Fibroblast of lung (primary cell): ENCODE data around the gene LPCAT1. TPM values are rescaled to one million over a fixed set of nuclear protein-coding genes. Genes with fewer than 3 reads are reported as not detected.

Experiments
- DNase-seq, 2 donors: peaks; one replicate each; pipeline versions ENCODE4 v3.0.0 to v3.0.0-alpha.2; 2010; ENCODE audit warnings: low read depth in 2 of 2
- H2AFZ ChIP-seq: 2 replicates; pipeline ENCODE4 v1.5.1; 2012; ENCODE audit warnings: low read length, control low read depth, inconsistent platforms
- H3K27ac ChIP-seq: 2 replicates; pipeline ENCODE4 v1.5.1; 2011; ENCODE audit warnings: low read length, control low read depth; ENCODE audit not compliant: insufficient read depth
- H3K27me3 ChIP-seq: 2 replicates; pipeline ENCODE4 v1.5.1; 2011; ENCODE audit warnings: mild to moderate bottlenecking, low read length; ENCODE audit not compliant: control insufficient read depth, insufficient read depth
- H3K36me3 ChIP-seq: 2 replicates; pipeline ENCODE4 v1.5.1; 2011; ENCODE audit warnings: low read length; ENCODE audit not compliant: control insufficient read depth, insufficient read depth
- H3K4me1 ChIP-seq: 2 replicates; pipeline ENCODE4 v1.5.1; 2011; ENCODE audit warnings: low read length; ENCODE audit not compliant: control insufficient read depth, insufficient read depth; ENCODE audit errors: extremely low read depth
- H3K4me2 ChIP-seq: 2 replicates; pipeline ENCODE4 v1.5.1; 2011; ENCODE audit warnings: low read length, control low read depth; ENCODE audit not compliant: insufficient read depth; ENCODE audit errors: extremely low read depth
- H3K4me3 ChIP-seq, 4 experiments: fragments of 200-600 bp in 1 of 4; sonication (generic) in 1 of 4; replicated peaks in 1 of 4; 2 replicates each; pipeline ENCODE4 v1.5.1; 2011 to 2016; ENCODE audit warnings: low read length in 4 of 4, low read depth in 3 of 4, mild to moderate bottlenecking in 3 of 4, control low read depth in 2 of 4, inconsistent platforms in 1 of 4, mixed read lengths in 1 of 4; ENCODE audit not compliant: insufficient read depth in 1 of 4; ENCODE audit errors: control extremely low read depth in 1 of 4
- H3K79me2 ChIP-seq: 2 replicates; pipeline ENCODE4 v1.5.1; 2012; ENCODE audit warnings: mild to moderate bottlenecking, low read length, inconsistent platforms; ENCODE audit not compliant: control insufficient read depth, insufficient read depth
- H3K9ac ChIP-seq: 2 replicates; pipeline ENCODE4 v1.5.1; 2011; ENCODE audit warnings: mild to moderate bottlenecking, low read length, control low read depth; ENCODE audit not compliant: insufficient read depth
- H3K9me3 ChIP-seq: 2 replicates; pipeline ENCODE4 v1.5.1; 2012; ENCODE audit warnings: low read depth, low read length; ENCODE audit not compliant: control insufficient read depth, insufficient read depth
- H4K20me1 ChIP-seq: 2 replicates; pipeline ENCODE4 v1.5.1; 2011; ENCODE audit warnings: low read length; ENCODE audit not compliant: control insufficient read depth, insufficient read depth; ENCODE audit errors: extremely low read depth
- CTCF ChIP-seq, 2 donors: IDR thresholded peaks in 1 of 2; conservative IDR thresholded peaks in 1 of 2; 1 replicate in 1 of 2; 2 replicates in 1 of 2; pipeline ENCODE4 v1.5.1; 2011 to 2012; ENCODE audit warnings: low read length in 2 of 2, control low read depth in 1 of 2, inconsistent platforms in 1 of 2, low read depth in 1 of 2, mild to moderate bottlenecking in 1 of 2
- EZH2 ChIP-seq: IDR thresholded peaks from 2 replicates; pipeline ENCODE4 v1.5.1; 2012; ENCODE audit warnings: low read length, control low read depth, mild to moderate bottlenecking; ENCODE audit errors: missing control alignments
- polyA plus RNA-seq, 2 donors: library from polyadenylated mRNA; depleted of rRNA in 1 of 2; stranded (reverse) in 1 of 2; unstranded in 1 of 2; fragments of >200 nt; gene quantifications; 2 replicates each; pipeline ENCODE4 v1.2.1, GENCODE V29; 2011 to 2012; ENCODE audit warnings: missing spikeins in 1 of 2
- total RNA-seq: library from RNA; depleted of rRNA; stranded (reverse); fragments of >200 nt; gene quantifications from 2 replicates; pipeline ENCODE4 v1.2.1, GENCODE V29; 2014

LPCAT1 gene
- total and polyA plus RNA-seq, 2 donors (not counting 1 experiment from before 2014, with no cell fraction given): 50.8 to 65.2 TPM

DNA sequence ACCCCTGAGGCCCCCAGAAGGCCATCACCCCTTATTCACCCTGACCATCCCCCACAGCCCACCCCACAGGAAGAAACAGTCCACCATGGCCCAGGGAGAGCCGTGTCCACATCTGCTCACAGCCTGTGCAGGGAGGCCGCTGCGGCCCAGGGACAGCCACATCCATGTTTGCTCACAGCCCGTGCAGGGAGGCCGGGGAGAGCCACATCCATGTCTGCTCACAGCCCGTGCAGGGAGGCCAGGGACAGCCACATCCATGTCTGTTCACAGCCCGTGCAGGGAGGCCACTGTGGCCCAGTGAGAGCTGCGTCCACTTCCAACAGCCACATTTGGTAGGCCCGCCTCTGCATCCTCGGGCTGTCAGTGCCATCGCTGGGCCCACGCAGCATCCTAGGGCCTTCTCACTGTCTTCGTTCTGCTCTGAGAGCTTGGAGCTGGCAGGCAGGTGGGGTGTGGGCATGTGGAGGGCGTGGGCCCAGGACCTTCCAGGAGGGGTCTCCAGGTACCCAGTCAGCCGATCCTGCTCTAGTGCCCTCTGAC lies 38.1 kb downstream of the LPCAT1 start:
- Histone ChIP-seq H3K4me3 (no peak overlapping the region), H3K9ac (no peak overlapping the region), H3K79me2 (no peaks in the 10 kb centered on the region), H3K36me3 (peaks cover 26% of the 10 kb centered on the region), H2AFZ (no peak overlapping the region), H4K20me1 (no peaks in the 10 kb centered on the region), H3K27ac (no peak overlapping the region), H3K4me2 (no peak overlapping the region), H3K9me3 (no peaks in the 10 kb centered on the region), H3K27me3 (no peaks in the 10 kb centered on the region), H3K4me1 (peaks cover 13% of the 10 kb centered on the region)
- TF ChIP-seq CTCF (conservative IDR thresholded peaks at IDR 0.05 in 1 of 2, IDR thresholded peaks at IDR 0.05 in 1 of 2; ENCODE audit: low read depth in 1 of 2, low read length in 2 of 2) (no peak), EZH2 (no peak)
- no peak for DNase-seq

DNA sequence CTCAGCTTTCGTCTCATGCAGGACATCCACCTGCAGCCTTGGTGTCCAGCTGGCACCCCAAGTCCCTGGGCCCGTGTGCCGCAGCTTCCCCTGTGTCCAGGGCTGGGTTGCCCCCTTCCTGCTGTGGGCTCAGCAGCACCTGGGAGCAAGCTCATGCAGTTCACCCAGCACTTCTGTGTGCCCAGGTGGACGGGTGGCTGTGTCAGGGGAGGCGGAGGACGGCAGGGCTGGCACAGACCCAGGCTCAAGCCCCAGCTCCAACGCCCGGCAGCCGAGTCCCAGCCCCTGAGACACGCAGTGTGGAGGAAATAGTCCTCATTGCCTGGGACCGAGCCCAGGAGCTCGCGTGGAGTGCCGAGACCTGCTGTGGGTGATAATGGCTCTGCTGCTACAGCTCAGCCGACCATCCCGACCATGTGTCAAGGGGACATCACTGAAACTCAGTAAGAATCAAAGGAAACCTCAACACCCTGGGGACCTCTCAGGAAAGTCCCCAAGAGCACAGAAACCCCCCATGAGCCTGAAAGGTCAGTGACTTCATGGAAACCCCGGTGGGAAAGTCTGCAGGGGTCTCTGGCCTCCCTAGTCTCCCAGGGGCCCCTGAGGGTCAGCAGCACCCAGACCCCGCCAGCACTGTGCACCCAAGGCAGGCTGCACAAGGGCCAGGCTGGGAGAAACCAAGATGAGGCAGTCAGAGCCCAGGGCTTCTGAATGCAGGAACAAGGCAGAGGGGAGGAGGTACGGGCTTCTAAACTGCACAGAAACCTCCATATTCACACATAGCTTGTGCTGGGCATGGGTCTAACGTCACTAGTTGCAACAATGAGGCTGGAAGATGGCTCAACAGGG lies 38.8 kb downstream of the LPCAT1 start:
- Histone ChIP-seq H3K79me2 (no peaks in the 10 kb centered on the region), H3K4me2 (no peak overlapping the region), H2AFZ (no peak overlapping the region), H4K20me1 (no peaks in the 10 kb centered on the region), H3K27ac (no peak overlapping the region), H3K4me3 (no peak overlapping the region), H3K4me1 (peaks cover 12% of the 10 kb centered on the region), H3K9me3 (no peaks in the 10 kb centered on the region), H3K27me3 (no peaks in the 10 kb centered on the region), H3K36me3 (peaks cover 25% of the 10 kb centered on the region), H3K9ac (no peak overlapping the region)
- no peak for TF ChIP-seq CTCF (conservative IDR thresholded peaks at IDR 0.05 in 1 of 2, IDR thresholded peaks at IDR 0.05 in 1 of 2; ENCODE audit: low read depth in 1 of 2, low read length in 2 of 2)
- TF ChIP-seq EZH2: no peak
- DNase-seq: no peak

DNA sequence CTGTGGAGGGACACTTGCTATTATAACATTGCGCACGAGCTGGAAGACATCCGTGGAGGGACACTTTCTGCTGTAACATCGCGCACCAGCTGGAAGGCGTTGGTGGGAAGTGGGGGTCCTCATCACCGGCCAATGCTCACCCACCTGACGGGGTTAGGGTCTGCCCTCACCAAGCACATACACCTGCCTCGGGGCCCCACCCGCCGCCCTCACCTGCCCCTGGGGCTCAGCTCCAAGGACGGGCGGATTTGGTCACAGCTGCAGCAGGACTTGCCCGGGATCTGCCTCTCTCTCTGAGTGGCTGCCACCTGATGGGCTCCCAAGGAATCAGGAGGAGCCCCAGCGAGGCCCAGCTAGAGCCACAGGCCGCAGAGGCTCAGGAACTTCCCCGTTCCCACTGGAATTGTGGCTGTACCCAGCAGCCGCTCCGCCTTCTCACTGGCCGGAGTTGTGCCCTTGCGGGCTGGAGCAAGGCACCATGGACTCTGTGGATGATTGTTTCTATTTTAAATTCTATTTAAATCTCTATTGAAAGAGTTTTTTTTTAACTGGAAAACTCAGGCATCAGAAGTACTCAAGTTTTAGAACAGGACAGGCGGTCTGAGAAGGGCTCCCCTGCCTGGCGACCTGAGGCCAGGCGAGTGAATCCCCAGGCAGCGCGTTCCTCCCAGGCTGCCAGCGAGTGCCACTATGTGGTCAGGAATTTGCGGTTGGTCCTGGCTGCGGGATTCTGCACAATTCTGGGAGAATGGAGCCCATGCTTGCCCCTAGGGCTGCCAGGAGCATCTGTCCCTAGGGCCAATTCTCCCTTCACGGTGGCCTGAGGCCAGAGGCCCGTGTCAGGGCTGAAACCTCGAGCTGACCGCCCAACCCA lies 39.7 kb downstream of the LPCAT1 start:
- H3K27ac ChIP-seq: no peak overlapping the region
- TF ChIP-seq EZH2 (no peak), CTCF (conservative IDR thresholded peaks at IDR 0.05 in 1 of 2, IDR thresholded peaks at IDR 0.05 in 1 of 2; ENCODE audit: low read depth in 1 of 2, low read length in 2 of 2) (no peak)
- DNase-seq: no peak
- H2AFZ ChIP-seq: no peak overlapping the region
- H3K27me3 ChIP-seq: no peaks in the 10 kb centered on the region
- H3K79me2 ChIP-seq: no peaks in the 10 kb centered on the region
- no peak overlapping the region for H3K4me2 ChIP-seq
- H3K4me3 ChIP-seq: no peak overlapping the region
- no peak overlapping the region for H3K9ac ChIP-seq
- peaks cover 6% of the 10 kb centered on the region for H3K4me1 ChIP-seq
- H4K20me1 ChIP-seq: no peaks in the 10 kb centered on the region
- no peaks in the 10 kb centered on the region for H3K9me3 ChIP-seq
- H3K36me3 ChIP-seq: peaks cover 25% of the 10 kb centered on the region
